ENCODE measurements around the gene ZBTB8OS.
"Not testable (repeated sequence)": the region's sequence is repeated elsewhere in the genome, so short reads cannot be mapped to it uniquely, and the experiment has no call there.

The ZBTB8OS gene

DNA sequence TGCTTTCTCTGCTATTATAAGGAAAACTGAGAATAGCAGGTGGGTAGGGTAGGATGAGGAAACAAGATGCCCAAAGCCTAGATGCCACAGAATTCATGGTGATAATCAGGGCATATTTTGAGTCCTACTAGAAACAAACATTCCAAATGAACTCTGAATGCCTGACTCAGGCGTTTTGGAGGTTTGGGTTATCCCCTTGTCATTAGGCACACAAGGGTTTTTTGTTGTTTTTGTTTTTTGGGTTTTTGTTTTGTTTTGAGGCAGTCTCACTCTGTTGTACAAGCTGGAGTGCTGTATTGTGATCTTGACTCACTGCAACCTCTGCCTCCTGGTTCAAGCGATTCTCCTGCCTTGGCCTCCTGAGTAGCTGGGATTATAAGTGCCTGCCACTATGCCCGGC is 33.0 kb upstream of the ZBTB8OS start:
- Histone ChIP-seq H3K27ac (no peak overlapping the region), H3K9me3 (ENCODE audit: low read depth, low read length) (no peaks in the 10 kb centered on the region), H3K36me3 (ENCODE audit: insufficient read depth, low read length) (peaks cover 82% of the 10 kb centered on the region), H3K4me3 (no peak overlapping the region), H3K9ac (ENCODE audit: insufficient read length) (no peak overlapping the region)
- DNase-seq (ENCODE audit: low read depth, low spot score) = no peak
- no peak for TF ChIP-seq POLR2AphosphoS5 (IDR thresholded peaks at IDR 0.05; ENCODE audit: borderline replicate concordance, low read depth, low read length)
- no peak for TF ChIP-seq FOXP2 (optimal IDR thresholded peaks at IDR 0.05; ENCODE audit: control extremely low read depth, extremely low read length, insufficient read depth)
- no peak for TF ChIP-seq EZH2 (IDR thresholded peaks at IDR 0.05)

DNA sequence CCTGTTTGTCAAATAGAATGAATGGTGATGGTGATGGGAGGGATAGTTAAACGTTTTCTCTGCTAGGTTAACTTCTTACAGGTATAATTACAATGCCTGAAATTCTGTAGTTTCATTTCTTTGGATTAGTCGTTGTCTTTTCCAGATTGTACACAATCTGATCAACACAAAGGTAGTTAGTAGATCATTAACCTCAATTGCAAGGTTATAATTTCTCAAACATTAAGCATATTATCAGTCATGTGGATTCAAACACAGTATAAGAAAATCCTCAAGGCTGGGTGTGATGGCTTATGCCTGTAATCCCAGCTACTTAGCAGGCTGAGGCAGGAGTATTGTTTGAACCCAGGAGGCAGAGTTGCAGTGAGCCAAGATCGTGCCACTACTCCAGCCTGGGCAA is 31.6 kb upstream of the ZBTB8OS start:
- H3K36me3 ChIP-seq (ENCODE audit: insufficient read depth, low read length) = peaks cover 94% of the 10 kb centered on the region
- H3K4me3 ChIP-seq = no peak overlapping the region
- H3K9me3 ChIP-seq (ENCODE audit: low read depth, low read length) = no peaks in the 10 kb centered on the region
- no peak overlapping the region for H3K27ac ChIP-seq
- no peak for DNase-seq (ENCODE audit: low read depth, low spot score)
- H3K9ac ChIP-seq (ENCODE audit: insufficient read length) = no peak overlapping the region
- TF ChIP-seq POLR2AphosphoS5 (IDR thresholded peaks at IDR 0.05; ENCODE audit: borderline replicate concordance, low read depth, low read length) (no peak), EZH2 (IDR thresholded peaks at IDR 0.05) (no peak), FOXP2 (optimal IDR thresholded peaks at IDR 0.05; ENCODE audit: control extremely low read depth, extremely low read length, insufficient read depth) (no peak)

DNA sequence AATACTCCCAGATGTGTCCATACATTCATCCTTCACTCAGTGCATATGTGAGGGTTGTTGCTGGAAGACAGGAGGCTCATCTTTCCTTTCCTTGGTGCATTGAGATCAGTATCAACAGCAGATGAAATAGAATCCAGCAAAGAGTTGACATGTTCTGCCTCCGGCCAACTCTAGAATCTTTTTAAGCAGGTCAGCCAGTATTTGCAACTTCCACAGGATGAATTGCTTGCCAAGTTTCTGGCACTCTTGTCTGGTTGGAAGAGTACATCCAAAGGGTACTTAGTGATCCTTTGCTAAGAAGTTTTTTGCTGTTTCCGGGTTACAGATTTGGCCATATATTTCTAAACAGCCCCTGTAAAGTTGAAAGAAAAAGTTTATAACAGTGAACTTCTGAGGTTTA is 31.2 kb upstream of the ZBTB8OS start:
- peaks cover 98% of the 10 kb centered on the region for H3K36me3 ChIP-seq (ENCODE audit: insufficient read depth, low read length)
- no peak overlapping the region for H3K4me3 ChIP-seq
- peak overlapping the region; percentile 22; the same call in 1 of the 2 replicates for H3K27ac ChIP-seq
- DNase-seq (ENCODE audit: low read depth, low spot score) = no peak
- TF ChIP-seq EZH2 (IDR thresholded peaks at IDR 0.05) (no peak), POLR2AphosphoS5 (IDR thresholded peaks at IDR 0.05; ENCODE audit: borderline replicate concordance, low read depth, low read length) (no peak), FOXP2 (optimal IDR thresholded peaks at IDR 0.05; ENCODE audit: control extremely low read depth, extremely low read length, insufficient read depth) (no peak)
- no peak overlapping the region for H3K9ac ChIP-seq (ENCODE audit: insufficient read length)
- H3K9me3 ChIP-seq (ENCODE audit: low read depth, low read length) = no peaks in the 10 kb centered on the region

DNA sequence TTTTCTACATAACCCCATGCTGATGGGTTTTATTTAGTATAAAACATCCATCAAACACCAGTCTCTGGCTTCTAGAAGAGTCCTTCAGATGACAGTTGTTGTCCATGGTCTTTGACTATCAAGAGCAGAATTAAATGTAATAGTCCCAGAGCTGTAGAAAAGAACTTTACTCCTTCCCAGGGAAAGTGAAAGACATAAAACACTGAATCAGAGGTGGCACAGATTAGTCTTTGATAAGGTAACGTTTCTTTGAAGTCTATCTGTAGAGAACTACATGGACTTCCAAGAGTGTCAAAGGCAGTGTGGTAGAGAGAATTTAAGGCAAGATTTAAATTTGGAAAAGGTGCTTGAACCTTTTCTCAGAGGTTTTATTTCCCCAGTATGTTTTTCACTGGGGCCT is 30.3 kb upstream of the ZBTB8OS start:
- Histone ChIP-seq H3K9me3 (ENCODE audit: low read depth, low read length) (no peaks in the 10 kb centered on the region), H3K4me3 (no peak overlapping the region), H3K36me3 (ENCODE audit: insufficient read depth, low read length) (peaks cover 98% of the 10 kb centered on the region), H3K9ac (ENCODE audit: insufficient read length) (no peak overlapping the region), H3K27ac (peak overlapping the region; percentile 22; the same call in 1 of the 2 replicates)
- no peak for TF ChIP-seq POLR2AphosphoS5 (IDR thresholded peaks at IDR 0.05; ENCODE audit: borderline replicate concordance, low read depth, low read length)
- no peak for TF ChIP-seq FOXP2 (optimal IDR thresholded peaks at IDR 0.05; ENCODE audit: control extremely low read depth, extremely low read length, insufficient read depth)
- no peak for TF ChIP-seq EZH2 (IDR thresholded peaks at IDR 0.05)
- no peak for DNase-seq (ENCODE audit: low read depth, low spot score)

DNA sequence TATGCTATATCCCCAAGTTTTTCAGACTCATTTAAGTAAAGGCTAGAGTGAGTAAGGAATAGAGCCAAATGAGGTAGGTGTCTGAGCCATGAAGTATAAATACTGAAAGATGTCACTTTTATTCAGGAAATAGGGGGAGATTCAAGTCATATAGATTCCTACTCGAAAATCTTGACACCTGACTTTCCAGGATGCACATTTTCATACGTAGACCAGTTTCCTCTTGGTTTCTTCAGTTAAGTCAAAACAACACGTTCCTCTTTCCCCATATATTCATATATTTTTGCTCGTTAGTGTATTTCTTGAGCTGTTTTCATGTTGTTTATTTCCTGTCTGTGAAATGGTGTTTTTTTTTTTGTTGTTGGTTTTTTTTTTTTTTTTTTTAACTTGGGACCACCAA is 29.6 kb upstream of the ZBTB8OS start:
- not testable (repeated sequence) for H3K9ac ChIP-seq (ENCODE audit: insufficient read length)
- peaks cover 98% of the 10 kb centered on the region for H3K36me3 ChIP-seq (ENCODE audit: insufficient read depth, low read length)

DNA sequence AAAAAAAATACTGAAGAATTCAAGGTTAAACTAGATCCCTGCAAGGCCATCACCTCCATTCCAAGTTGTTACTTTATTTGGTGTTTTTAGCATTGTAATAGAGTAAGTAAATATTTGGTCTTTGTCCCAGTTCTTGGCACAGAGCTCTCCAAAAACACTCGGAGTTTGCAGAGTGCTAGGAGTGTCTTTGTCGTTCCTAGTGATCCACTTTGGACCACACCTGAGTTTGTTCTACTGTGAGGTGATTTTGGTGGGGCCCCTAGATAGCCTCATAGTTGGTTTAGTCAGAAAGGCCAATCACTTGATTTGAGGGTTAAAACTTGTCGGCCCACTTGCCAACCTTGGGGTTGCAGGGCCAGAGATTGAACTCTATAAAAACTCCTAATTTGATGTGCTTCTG is 26.6 kb upstream of the ZBTB8OS start:
- Histone ChIP-seq H3K27ac (no peak overlapping the region), H3K9ac (ENCODE audit: insufficient read length) (no peak overlapping the region), H3K9me3 (ENCODE audit: low read depth, low read length) (no peaks in the 10 kb centered on the region), H3K4me3 (no peak overlapping the region), H3K36me3 (ENCODE audit: insufficient read depth, low read length) (peaks cover 98% of the 10 kb centered on the region)
- no peak for DNase-seq (ENCODE audit: low read depth, low spot score)
- TF ChIP-seq FOXP2 (optimal IDR thresholded peaks at IDR 0.05; ENCODE audit: control extremely low read depth, extremely low read length, insufficient read depth) (no peak), POLR2AphosphoS5 (IDR thresholded peaks at IDR 0.05; ENCODE audit: borderline replicate concordance, low read depth, low read length) (no peak), EZH2 (IDR thresholded peaks at IDR 0.05) (no peak)

More for the DNA sequence above, 29.6 kb upstream of the ZBTB8OS start:
- not testable (repeated sequence) for H3K4me3 ChIP-seq; H3K9me3 ChIP-seq (ENCODE audit: low read depth, low read length); H3K27ac ChIP-seq; DNase-seq (ENCODE audit: low read depth, low spot score)

DNA sequence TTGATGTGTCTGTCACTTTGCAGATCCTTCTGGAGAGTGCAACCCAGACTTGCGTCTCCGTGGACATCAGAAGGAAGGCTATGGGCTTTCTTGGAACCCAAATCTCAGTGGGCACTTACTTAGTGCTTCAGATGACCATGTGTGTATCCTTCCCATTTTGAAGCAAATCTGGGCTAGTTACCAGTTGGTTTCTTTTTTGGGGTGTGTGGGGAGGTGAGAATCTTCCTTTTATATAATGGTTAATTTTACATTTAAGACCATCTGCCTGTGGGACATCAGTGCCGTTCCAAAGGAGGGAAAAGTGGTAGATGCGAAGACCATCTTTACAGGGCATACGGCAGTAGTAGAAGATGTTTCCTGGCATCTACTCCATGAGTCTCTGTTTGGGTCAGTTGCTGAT is 18.4 kb upstream of the ZBTB8OS start:
- Histone ChIP-seq H3K36me3 (ENCODE audit: insufficient read depth, low read length) (peaks cover 99% of the 10 kb centered on the region), H3K27ac (peak overlapping the region; percentile 50; the same call in 1 of the 2 replicates)
- H3K4me3 ChIP-seq; DNase-seq (ENCODE audit: low read depth, low spot score); H3K9ac ChIP-seq (ENCODE audit: insufficient read length); H3K9me3 ChIP-seq (ENCODE audit: low read depth, low read length): not testable (repeated sequence)

DNA sequence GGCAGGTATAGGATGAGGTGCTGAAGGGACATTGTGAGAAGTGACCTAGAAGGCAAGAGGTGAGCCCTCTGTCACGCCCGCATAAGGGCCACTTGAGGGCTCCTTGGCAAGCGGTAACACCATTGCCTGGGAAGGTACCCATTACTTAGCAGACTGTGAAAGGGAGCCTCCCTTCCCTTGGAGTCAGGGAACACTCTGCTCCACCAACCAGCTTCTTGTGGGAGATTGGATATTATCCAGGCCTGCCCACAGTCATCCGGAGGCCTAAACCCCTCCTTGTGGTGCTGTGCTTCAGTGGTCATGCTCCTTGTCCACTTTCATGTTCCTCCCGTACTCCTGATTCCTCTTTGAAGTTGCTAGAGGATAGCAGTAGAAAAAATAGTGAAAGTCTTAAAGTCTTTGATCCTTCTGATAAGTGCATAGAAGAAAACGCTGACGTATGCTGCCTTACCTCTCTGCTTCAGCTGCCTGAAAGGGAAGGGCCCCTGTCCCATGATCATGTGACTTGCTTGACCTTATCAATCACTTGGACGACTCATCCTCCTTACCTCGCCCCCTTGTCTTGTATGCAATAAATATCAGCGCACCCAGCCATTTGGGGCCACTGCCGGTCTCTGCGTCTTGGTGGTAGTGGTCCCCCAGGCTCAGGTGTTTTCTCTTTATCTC is 16.7 kb upstream of the ZBTB8OS start:
- no peak for DNase-seq (ENCODE audit: low read depth, low spot score)
- Histone ChIP-seq H3K9me3 (ENCODE audit: low read depth, low read length) (no peaks in the 10 kb centered on the region), H3K4me3 (no peak overlapping the region), H3K9ac (ENCODE audit: insufficient read length) (no peak overlapping the region), H3K27ac (no peak overlapping the region), H3K36me3 (ENCODE audit: insufficient read depth, low read length) (peaks cover 95% of the 10 kb centered on the region)
- TF ChIP-seq EZH2 (IDR thresholded peaks at IDR 0.05) (no peak), FOXP2 (optimal IDR thresholded peaks at IDR 0.05; ENCODE audit: control extremely low read depth, extremely low read length, insufficient read depth) (no peak), POLR2AphosphoS5 (IDR thresholded peaks at IDR 0.05; ENCODE audit: borderline replicate concordance, low read depth, low read length) (no peak)

DNA sequence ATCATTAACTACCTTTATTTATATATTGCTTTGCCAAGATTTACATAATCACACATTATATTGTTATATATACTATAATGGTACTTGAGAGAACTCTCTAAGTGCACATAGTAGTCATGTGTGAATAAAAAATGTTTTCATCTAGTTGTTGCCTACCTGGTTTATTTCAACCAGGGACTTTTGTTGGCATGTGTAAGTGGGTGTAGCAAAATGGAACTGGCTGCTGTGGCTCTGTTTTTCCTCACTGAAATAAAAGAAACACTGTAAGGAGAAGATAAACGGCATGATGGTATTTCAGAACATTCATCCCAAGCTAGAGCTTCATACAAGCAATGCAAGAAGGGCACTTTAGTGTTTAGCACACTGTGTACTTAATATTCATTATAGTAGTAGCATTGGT is 15.6 kb upstream of the ZBTB8OS start:
- Histone ChIP-seq H3K9ac (ENCODE audit: insufficient read length) (no peak overlapping the region), H3K27ac (no peak overlapping the region), H3K9me3 (ENCODE audit: low read depth, low read length) (no peaks in the 10 kb centered on the region), H3K36me3 (ENCODE audit: insufficient read depth, low read length) (peaks cover 95% of the 10 kb centered on the region), H3K4me3 (no peak overlapping the region)
- no peak for TF ChIP-seq FOXP2 (optimal IDR thresholded peaks at IDR 0.05; ENCODE audit: control extremely low read depth, extremely low read length, insufficient read depth)
- no peak for TF ChIP-seq POLR2AphosphoS5 (IDR thresholded peaks at IDR 0.05; ENCODE audit: borderline replicate concordance, low read depth, low read length)
- no peak for TF ChIP-seq EZH2 (IDR thresholded peaks at IDR 0.05)
- no peak for DNase-seq (ENCODE audit: low read depth, low spot score)

All from SK-N-MC (cell line).